Adrenal gland (tissue), 5 donors: ENCODE data around the gene KIDINS220.

ENCODE experiments used
- CTCF ChIP-seq, 6 experiments: fragments of 450-650 bp in 4 of 6; fragments of 200-600 bp in 2 of 6; sonication (generic) in 1 of 6; IDR thresholded peaks; 1 replicate in 5 of 6; 2 replicates in 1 of 6; pipeline versions ENCODE4 v1.5.1 to v1.8.0; 2016 to 2021; ENCODE audit warnings: antibody characterized with exemption in 6 of 6, mild to moderate bottlenecking in 2 of 6, moderate library complexity in 1 of 6
- POLR2A ChIP-seq, 2 donors: fragments of 450-650 bp; IDR thresholded peaks; one replicate each; pipeline ENCODE4 v1.6.1; 2017; ENCODE audit warnings: antibody characterized with exemption in 2 of 2, mild to moderate bottlenecking in 2 of 2, moderate library complexity in 1 of 2
- donor health status: DM: no; HTN: no; CAD: no.

- TF ChIP-seq POLR2A (IDR thresholded peaks at IDR 0.05) (no peak), CTCF (IDR thresholded peaks at IDR 0.05) (no peak)
Measured at GRCh38 chr2:8805278-8806210, 31.9 kb downstream of the KIDINS220 start.
